OCI-LY3 (cell line): ENCODE measurements around the gene RPRML.

Experiments used
- H2AFZ ChIP-seq: fragments of 200-600, 300-600 bp; shearing (Covaris generic); 2 replicates; pipeline ENCODE4 v1.6.0; 2014; ENCODE audit warnings: antibody characterized with exemption, low read depth, low read length
- H3K27ac ChIP-seq: fragments of 200-600, 300-600 bp; sonication (generic); 2 replicates; pipeline ENCODE4 v1.5.1; 2014; ENCODE audit warnings: mild to moderate bottlenecking, low read length, moderate library complexity, mixed read lengths
- H3K27me3 ChIP-seq: fragments of 200-600, 300-600 bp; sonication (generic); 2 replicates; pipeline ENCODE4 v1.6.1; 2014; ENCODE audit warnings: low read depth, low read length, mixed read lengths
- H3K36me3 ChIP-seq: fragments of 200-600, 300-600 bp; sonication (generic); replicated peaks from 2 replicates; pipeline ENCODE3; 2014; ENCODE audit warnings: low read depth, low read length, mixed read lengths
- H3K4me1 ChIP-seq: fragments of 300-600, 200-600 bp; sonication (generic); 2 replicates; pipeline ENCODE4 v1.6.1; 2014; ENCODE audit warnings: low read length, mixed read lengths
- H3K4me2 ChIP-seq: fragments of 200-600, 300-600 bp; sonication (generic); 2 replicates; pipeline ENCODE4 v1.6.1; 2014; ENCODE audit warnings: low read length, mixed read lengths
- H3K4me3 ChIP-seq: fragments of 300-600, 200-600 bp; sonication (generic); 2 replicates; pipeline ENCODE4 v1.5.1; 2014; ENCODE audit warnings: antibody characterized with exemption, mild to moderate bottlenecking, low read length, moderate library complexity
- H3K79me2 ChIP-seq: fragments of 300-600, 200-600 bp; shearing (Covaris generic); 2 replicates; pipeline ENCODE4 v1.6.1; 2014; ENCODE audit warnings: mild to moderate bottlenecking, low read length, mixed read lengths
- H3K9ac ChIP-seq: fragments of 300-600, 200-600 bp; shearing (Covaris generic); 2 replicates; pipeline ENCODE4 v1.6.0; 2014; ENCODE audit warnings: mild to moderate bottlenecking, low read length, moderate library complexity
- H3K9me3 ChIP-seq: fragments of 200-600, 300-600 bp; shearing (Covaris generic); 2 replicates; pipeline ENCODE4 v1.6.1; 2014; ENCODE audit warnings: low read length, mixed read lengths; ENCODE audit not compliant: insufficient read depth
- H4K20me1 ChIP-seq: fragments of 200-600, 300-600 bp; sonication (generic); 2 replicates; pipeline ENCODE4 v1.6.1; 2016; ENCODE audit warnings: low read length, mixed read lengths; ENCODE audit not compliant: insufficient read depth
- EZH2phosphoT487 ChIP-seq: fragments of 200-600 bp; shearing (Covaris generic); IDR thresholded peaks from 2 replicates; pipeline ENCODE4 v1.6.1; 2018; ENCODE audit warnings: antibody characterized with exemption, mixed run types, low read depth
- TF ChIP-seq, protein P1 (sequence below): fragments of 200-600, 300-600 bp; sonication (generic); IDR thresholded peaks from 2 replicates; pipeline ENCODE4 v1.5.1; 2014; ENCODE audit warnings: antibody characterized with exemption, low read length, low read depth

Gene RPRML

DNA sequence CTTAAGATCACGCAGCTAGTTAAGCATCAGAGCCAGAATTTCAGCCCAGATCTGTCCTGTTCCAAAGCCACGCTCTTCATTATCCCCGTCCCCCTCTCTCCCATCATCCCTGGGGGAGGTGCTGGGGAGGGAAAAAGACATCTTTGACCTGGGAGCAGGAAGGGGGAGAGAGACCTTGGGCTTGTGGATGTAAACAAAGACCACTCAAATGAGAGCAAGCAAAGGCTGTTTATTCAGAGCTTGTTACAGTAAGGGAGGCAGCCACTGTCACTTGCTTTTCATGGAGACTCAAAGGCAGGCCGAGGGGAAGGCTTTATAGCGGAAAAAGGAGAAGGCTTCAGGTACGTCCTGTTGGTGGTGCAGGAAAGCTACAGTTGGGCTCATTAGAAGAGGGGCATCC, 3.5 kb upstream of the RPRML start:
- no peak overlapping the region for H3K4me2 ChIP-seq
- no peak overlapping the region for H2AFZ ChIP-seq

DNA sequence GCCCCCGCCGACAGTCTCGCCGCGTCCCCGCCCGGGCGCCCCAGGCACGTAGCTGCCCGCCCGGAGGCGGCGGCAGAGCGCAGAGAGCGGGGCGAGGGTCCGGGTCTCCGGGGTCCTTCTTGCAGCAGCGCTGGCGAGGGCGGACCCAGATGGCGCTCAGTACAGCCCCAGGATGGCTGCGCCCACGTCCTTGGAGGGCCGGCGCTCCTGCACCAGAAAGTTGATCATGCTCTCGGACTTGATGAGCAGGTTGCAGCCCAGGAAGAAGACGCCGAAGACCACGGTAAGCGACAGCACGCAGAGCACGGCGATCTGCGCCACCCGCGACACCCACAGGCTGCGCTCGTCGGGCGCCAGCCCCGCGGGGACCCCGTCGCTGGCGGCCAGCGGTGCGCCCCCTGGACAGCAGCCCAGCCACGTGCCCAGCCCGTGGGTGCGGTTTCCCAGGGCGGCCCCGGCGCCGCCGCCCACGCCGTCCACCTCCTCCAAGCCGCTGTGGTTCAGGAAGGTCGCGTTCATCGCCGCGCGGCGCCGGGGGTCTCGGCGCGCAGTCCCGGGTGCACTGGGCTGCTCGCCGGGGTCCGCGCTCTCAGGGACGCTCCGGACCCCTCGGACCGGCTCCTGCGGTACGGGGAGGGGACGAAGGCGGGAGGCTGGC, 435 bp downstream of the RPRML start:
- H3K36me3 ChIP-seq, result no peaks in the 10 kb centered on the region

More for the DNA sequence above, 3.5 kb upstream of the RPRML start:
- Histone ChIP-seq H3K36me3 (no peaks in the 10 kb centered on the region), H3K79me2 (no peaks in the 10 kb centered on the region), H3K27me3 (0 out of 2 replicates have a peak, but pooled peaks cover 4% of the 10 kb centered on the region), H3K4me1 (no peaks in the 10 kb centered on the region), H4K20me1 (no peaks in the 10 kb centered on the region), H3K4me3 (no peak overlapping the region), H3K9me3 (no peaks in the 10 kb centered on the region), H3K9ac (no peak overlapping the region), H3K27ac (no peak overlapping the region)
- TF ChIP-seq EZH2phosphoT487, result no peak
- TF ChIP-seq, protein P1, sequence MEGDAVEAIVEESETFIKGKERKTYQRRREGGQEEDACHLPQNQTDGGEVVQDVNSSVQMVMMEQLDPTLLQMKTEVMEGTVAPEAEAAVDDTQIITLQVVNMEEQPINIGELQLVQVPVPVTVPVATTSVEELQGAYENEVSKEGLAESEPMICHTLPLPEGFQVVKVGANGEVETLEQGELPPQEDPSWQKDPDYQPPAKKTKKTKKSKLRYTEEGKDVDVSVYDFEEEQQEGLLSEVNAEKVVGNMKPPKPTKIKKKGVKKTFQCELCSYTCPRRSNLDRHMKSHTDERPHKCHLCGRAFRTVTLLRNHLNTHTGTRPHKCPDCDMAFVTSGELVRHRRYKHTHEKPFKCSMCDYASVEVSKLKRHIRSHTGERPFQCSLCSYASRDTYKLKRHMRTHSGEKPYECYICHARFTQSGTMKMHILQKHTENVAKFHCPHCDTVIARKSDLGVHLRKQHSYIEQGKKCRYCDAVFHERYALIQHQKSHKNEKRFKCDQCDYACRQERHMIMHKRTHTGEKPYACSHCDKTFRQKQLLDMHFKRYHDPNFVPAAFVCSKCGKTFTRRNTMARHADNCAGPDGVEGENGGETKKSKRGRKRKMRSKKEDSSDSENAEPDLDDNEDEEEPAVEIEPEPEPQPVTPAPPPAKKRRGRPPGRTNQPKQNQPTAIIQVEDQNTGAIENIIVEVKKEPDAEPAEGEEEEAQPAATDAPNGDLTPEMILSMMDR, result no peak

DNA sequence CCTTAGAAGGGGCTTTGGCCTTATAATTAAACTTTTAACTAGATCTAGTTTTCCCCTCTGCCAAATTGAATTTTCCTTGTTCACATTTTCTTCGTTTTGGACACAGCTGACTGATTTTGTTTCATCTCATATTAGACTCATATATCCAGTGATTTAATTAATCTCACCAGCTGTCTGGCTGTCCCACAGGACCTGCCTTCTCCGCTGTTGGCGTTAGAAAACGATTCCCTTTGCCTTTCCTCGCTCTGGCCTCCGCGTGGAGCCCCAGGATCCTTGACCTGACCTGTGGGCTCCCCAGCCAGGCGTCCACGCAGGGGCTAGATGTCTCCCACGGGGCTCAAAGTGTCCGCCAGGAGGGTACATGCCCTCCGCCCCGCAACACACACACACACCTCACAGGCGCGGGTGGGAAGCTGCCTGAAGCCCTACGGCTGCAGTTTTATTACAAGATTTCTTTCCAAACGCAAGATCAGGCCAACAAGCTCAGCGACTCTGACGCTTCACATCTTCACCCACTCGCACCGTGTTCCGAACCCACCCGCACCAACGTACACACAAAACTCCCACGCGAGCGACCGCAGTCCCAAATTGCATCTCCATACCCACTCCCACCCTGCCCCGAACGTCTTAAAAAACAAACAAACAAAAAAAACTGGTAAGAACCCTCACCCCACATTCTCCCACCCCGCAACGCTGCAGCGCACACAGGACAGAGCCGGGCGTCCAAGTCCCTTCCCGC, 1.1 kb downstream of the RPRML start:
- Histone ChIP-seq H3K9me3 (no peaks in the 10 kb centered on the region), H3K9ac (no peak overlapping the region), H3K4me1 (no peaks in the 10 kb centered on the region), H3K4me3 (no peak overlapping the region), H2AFZ (no peak overlapping the region), H3K4me2 (no peak overlapping the region), H3K36me3 (no peaks in the 10 kb centered on the region), H4K20me1 (no peaks in the 10 kb centered on the region), H3K27me3 (no peaks in the 10 kb centered on the region), H3K27ac (no peak overlapping the region), H3K79me2 (no peaks in the 10 kb centered on the region)
- TF ChIP-seq EZH2phosphoT487, result no peak
- TF ChIP-seq, protein P1, result no peak

More for the DNA sequence above, 435 bp downstream of the RPRML start:
- H3K27me3 ChIP-seq, result no peaks in the 10 kb centered on the region
- TF ChIP-seq, protein P1, result no peak
- no peak for TF ChIP-seq EZH2phosphoT487
- no peak overlapping the region for H3K27ac ChIP-seq
- H3K4me2 ChIP-seq, result no peak overlapping the region
- H3K4me1 ChIP-seq, result no peaks in the 10 kb centered on the region
- no peaks in the 10 kb centered on the region for H3K9me3 ChIP-seq
- no peaks in the 10 kb centered on the region for H4K20me1 ChIP-seq
- H3K79me2 ChIP-seq, result no peaks in the 10 kb centered on the region
- H3K9ac ChIP-seq, result no peak overlapping the region
- H2AFZ ChIP-seq, result no peak overlapping the region
- H3K4me3 ChIP-seq, result no peak overlapping the region

DNA sequence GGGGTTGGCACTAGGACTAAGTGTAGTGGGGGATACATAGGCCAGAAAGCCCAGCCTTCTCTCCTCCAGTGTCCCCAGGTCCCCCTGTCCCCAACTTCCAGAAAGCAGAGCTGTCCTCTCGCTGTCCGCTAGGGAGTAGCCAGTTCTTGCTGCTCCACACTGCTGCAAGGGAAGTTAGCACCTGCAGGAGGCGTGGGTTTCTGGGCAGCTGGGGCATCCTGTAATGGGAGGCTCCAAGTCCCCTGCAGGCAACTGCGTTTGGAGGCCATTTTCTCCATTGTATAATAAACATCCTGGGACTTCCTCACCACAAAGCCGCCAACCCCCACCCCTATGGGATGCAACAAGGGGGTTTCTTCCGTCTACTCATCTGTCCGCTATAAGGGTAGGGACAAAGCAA, 1.7 kb downstream of the RPRML start:
- Histone ChIP-seq H3K79me2 (no peaks in the 10 kb centered on the region), H3K4me1 (no peaks in the 10 kb centered on the region), H3K27ac (no peak overlapping the region), H3K9ac (no peak overlapping the region), H3K4me2 (no peak overlapping the region), H2AFZ (no peak overlapping the region), H3K9me3 (no peaks in the 10 kb centered on the region), H4K20me1 (no peaks in the 10 kb centered on the region), H3K36me3 (no peaks in the 10 kb centered on the region), H3K4me3 (no peak overlapping the region), H3K27me3 (no peaks in the 10 kb centered on the region)
- TF ChIP-seq, protein P1, result no peak
- TF ChIP-seq EZH2phosphoT487, result no peak
